CD4-positive, alpha-beta T cell treated with Interleukin-17A for 4 hours (primary cell): ENCODE results near the gene CTSA.
"Not testable (repeated sequence)": the region's sequence is repeated elsewhere in the genome, so short reads cannot be mapped to it uniquely, and the experiment has no call there.

Experiments used
- DNase-seq: peaks from one replicate; pipeline ENCODE4 v3.0.0-alpha.2; 2020; ENCODE audit warnings: mixed read lengths

Gene CTSA

DNA sequence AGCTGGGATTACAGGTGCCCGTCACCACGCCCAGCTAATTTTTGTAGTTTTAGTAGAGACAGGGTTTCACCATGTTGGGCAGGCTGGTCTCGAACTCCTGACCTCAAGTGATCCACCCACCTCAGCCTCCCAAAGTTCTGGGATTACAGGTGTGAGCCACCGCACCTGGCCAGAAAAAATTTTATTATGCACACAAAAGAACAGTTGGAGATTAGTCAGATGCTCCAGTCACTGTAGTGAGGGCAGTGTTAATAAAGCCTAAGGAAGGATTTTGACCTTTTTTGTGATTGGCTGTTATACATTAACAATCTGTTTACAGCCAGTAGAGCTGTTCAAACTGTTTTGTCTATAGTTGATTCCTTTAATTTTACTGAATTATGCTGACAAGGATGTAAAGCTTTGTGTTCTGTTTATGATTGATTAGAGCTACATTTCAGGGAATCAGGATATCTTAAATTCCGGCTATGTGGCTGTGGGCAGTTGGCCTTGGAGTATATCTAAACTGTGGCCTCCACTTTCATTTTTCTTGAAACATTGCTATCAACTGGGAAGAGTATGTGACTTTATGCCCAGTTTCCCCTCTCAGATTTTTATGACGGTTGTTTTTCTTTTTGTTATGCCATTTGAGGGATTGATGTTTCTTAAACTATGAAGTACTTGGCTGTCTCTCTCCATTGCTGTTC, 23.9 kb upstream of the CTSA start:
- DNase-seq, result no peak

DNA sequence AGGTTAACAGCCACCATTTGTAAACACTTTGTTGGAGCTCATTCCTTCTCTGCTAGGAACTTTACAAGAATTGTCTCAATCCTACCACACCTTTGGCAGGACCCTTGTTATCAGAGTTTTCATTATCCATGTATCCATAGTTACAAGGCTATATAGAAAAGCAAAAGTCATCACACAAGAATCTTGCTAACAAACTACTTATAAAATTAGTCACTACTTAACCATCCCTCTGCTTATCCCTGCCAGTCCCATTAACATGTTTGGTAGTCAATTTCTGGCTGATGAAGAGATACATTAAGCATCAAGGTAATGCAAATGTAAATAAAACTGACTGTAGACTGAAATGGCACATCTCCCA, 23.3 kb upstream of the CTSA start:
- DNase-seq, result no peak

DNA sequence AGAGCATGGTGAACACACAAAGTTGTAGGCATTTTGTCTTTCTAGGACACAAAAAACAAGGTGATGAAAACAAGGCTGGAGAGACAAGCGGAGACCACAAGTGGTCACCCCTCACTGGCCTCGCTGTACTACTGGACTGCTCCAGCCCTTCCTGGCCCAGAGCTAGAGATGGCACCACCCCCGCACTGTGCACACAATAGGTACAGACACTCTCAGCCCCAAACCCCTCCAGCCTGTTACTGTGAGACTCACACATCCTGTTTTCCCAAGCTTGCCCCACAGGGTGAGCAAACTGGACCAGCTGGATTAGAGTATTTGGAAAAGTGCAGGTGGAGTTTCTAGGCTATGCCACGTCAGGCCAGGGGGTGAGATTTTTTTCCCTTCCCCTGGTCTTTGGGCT, 18.5 kb upstream of the CTSA start:
- DNase-seq, result no peak

GRCh38 chr20:45873409-45874103, 17.6 kb upstream of the CTSA start:
- DNase-seq, result no peak

DNA sequence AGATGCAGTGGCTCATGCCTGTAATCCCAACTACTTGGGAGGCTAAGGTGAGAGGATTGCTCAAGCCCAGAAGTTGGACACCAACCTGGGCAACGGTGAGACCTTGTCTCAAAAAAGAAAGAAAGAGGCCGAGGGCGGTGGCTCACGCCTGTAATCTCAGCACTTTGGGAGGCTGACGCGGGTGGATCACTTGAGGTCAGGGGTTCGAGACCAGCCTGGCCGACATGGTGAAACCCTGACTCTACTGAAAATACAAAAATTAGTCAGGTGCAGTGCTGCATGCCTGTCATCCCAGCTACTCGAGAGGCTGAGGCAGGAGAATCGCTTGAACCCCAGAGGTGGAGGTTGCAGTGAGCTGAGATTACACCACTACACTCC, 17.0 kb upstream of the CTSA start:
- not testable (repeated sequence) for DNase-seq

DNA sequence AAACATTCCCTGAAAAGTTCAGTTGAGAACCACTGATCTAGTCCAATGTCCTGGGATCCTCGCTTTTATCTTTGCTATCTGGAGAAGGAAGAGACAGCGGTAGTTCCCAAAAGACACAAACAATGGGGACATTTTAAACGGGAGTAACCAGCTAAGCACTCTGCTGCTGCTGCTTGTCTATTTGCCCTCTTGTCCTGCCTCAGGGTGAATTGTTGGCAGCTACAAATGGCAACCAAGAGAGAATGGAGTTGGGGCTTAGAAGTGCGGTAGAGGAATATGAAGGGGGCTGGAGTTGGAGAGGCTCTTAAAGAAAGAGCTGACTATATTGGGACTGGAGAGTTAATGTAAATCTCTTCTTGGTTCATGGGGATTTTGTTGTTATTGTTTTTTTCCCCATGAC, 16.6 kb upstream of the CTSA start:
- DNase-seq, result no peak

DNA sequence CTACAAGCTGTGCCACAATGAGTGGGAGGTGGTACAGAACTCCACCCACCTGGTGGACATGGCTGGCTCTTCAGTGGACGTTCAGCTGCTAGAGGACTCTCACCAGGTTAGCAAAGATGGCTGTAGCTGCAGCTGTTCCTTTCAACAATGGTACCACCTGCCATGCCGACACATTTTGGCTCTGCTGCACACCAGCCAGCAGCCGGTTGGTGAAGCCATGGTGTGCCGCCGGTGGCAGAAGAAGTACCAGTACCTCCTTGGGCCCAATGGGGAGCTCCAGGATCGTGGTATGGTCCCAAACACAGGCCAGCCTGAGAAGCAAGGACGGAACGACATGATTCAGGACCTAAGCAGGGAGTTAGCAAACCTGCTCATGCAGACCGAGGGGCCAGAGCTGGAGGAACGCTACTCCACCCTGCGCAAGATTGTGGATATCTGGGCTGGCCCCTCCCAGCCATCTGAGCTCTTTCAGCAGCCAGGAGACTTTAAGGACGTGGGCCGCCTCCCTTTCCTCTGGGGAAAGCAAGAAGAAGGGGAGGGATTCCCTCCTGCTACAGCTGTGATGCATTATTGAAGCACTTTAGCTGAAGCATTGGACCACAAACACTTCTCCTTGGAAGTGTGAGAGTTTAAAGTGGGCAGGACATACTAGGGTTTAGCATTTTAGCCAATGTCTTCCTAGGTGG, 12.9 kb upstream of the CTSA start:
- no peak for DNase-seq

DNA sequence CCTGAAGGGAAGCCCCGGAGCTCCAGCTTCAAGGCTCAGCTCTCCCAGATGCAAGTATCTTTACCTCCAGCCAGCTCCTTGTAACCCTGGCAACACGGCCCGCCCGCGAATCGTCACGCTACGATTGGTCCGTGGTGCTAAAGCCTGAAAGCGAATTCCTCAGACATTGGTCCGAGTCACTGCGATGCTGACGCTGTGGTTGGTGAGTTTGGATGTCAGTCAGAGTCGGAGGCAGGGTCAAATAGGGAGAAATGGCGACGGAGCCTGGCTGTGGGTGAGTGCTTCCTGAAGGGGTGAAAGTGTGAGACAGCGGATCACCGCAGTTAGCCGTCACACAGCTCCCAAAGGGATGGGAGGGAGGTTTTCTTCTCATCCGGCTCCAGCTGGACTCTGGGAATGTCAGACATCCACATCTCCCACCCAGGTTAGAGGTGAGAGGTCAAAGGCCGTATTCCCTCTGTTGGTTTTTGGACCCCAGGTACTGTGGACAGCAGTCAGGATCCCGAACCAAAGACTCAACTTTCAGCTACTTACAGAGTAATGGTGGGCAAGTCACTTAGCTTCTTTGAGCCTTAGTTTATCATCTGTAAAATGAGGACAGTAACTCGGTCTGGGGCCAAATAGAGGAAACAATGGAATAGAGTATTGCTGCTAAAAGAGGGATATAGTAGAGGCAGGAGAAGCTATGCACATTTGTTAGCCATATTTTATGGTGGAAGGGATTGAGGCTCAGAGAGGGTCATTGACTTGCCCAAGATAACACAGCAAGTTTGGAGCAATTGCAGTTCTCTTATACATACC, 9.9 kb upstream of the CTSA start, which contains the start of gene ZSWIM1:
ZSWIM1 (plus strand) TSS at position 240 of the 801 bp plus-strand sequence. CDS start 1,366 bp downstream, outside the sequence.
- DNase-seq, result peak; percentile 99

DNA sequence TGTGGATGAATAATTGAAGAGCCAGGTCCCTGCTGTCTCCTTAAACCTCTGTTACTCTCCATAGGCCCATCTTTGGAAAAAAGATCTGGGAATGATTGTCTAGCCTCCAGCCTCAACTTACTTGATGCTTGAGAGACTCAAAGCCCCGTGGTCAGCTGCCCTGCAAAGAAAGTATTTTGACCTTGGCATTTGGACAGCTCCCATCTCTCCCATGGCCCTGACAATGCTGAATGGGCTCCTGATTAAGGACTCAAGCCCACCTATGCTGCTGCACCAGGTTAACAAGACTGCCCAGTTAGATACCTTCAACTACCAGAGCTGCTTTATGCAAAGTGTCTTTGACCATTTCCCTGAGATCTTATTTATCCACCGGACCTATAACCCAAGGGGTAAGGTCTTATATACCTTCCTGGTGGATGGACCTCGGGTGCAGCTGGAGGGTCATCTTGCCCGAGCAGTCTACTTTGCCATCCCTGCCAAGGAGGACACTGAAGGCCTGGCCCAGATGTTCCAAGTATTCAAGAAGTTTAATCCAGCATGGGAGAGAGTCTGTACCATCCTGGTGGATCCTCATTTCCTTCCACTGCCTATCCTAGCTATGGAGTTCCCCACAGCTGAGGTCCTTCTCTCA, 8.6 kb upstream of the CTSA start:
- DNase-seq, result no peak

- DNase-seq, result no peak
These were observed 8.1 kb upstream of the CTSA start for GRCh38 chr20:45883100-45883469.

GRCh38 chr20:45886590-45887345, 4.4 kb upstream of the CTSA start:
- no peak for DNase-seq

DNA sequence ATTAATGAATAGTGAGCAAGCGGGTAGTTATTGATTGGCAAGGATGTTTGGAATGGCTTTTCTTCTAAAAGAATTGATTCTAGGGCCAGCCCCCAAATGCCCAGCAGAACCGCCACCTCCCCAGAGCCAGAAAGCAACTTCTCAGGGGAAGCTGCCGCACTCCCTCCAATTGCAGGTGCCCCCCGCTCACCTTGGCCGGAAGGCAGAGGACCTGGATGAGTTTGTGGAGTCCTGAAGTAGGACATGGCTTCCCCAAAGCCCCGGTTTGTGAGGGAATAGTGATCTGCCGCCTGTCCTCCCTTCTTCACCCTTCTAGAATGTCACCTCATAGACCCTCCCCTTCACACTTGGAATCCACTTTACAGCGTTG, 3.8 kb upstream of the CTSA start, which contains the start of gene SPATA25:
SPATA25 (minus strand) TSS at position 277 of the 370 bp plus-strand sequence; CDS start at position 245, 32 bp downstream.
- DNase-seq, result no peak

GRCh38 chr20:45888681-45889080, 2.5 kb upstream of the CTSA start:
- no peak for DNase-seq

DNA sequence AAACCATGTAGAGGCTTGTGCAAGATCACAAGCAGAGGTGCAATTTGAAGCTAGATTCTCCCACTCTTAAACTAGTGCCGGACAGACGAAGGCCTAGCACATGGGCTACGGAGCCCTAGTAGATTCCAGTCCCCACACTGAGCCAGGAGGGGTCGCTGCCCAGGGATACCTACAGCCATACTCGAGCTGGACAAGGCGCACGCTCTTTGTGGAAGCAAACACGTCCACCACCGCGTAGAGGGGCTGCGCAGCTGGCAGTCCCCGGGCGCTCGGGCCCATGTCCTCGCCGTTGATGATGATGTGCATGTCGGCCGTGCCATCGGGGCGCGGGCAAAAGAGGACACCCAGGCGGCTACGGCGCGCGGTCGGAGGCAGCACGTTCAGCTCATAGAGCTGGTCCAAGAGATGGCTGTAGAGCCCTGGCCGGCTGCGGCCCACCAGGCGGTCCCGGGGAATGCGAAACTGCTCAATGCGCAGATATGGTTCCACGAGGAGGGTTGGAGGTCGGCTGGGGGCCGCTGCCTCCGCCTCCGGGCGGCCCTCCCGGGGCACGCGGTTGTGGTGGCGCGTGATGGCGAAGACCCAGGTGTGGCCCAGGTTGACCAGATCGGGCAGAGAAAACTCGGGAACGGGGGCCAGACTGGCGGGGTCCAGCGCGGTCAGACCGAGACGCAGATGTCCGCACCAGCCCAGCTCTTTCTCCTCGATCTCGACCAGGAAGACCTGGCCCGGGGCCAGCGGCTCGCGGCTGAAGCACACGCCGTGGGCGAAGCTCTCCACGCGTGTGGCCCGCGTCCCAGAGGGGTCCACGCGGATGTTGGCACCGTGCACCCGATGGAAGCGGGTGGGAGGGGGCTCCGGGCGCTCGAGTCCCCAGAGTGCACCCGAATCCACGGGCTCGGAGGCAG, 804 bp upstream of the CTSA start:
- peak; percentile 65 for DNase-seq

DNA sequence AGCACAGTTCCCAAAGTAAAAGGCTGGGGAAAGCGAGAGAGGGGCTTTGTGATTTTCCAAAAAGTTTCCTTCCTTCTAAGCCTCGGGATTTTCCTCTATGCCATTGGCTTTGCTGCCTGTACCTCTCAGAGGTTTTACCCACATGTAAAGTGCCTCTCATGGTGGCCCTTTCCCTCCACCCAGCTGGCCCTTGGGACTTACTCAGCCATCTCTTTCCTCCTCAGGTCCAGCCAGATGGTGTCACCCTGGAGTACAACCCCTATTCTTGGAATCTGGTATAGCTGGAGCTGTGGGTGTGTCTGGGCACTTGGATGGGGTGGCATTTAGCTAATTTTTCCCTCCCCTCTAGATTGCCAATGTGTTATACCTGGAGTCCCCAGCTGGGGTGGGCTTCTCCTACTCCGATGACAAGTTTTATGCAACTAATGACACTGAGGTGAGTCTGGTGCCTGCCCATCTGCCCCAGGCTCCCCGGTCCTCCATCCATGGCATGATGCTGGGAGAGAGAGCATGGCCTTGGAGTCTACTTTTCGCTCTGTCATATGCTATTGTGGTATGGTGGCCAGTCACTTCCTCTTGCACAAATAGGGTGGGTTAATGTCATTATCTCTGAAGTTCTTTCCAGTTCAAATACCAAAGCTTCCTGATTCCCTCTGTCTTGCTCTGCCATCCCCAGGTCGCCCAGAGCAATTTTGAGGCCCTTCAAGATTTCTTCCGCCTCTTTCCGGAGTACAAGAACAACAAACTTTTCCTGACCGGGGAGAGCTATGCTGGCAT, 1.1 kb downstream of the CTSA start:
- no peak for DNase-seq

DNA sequence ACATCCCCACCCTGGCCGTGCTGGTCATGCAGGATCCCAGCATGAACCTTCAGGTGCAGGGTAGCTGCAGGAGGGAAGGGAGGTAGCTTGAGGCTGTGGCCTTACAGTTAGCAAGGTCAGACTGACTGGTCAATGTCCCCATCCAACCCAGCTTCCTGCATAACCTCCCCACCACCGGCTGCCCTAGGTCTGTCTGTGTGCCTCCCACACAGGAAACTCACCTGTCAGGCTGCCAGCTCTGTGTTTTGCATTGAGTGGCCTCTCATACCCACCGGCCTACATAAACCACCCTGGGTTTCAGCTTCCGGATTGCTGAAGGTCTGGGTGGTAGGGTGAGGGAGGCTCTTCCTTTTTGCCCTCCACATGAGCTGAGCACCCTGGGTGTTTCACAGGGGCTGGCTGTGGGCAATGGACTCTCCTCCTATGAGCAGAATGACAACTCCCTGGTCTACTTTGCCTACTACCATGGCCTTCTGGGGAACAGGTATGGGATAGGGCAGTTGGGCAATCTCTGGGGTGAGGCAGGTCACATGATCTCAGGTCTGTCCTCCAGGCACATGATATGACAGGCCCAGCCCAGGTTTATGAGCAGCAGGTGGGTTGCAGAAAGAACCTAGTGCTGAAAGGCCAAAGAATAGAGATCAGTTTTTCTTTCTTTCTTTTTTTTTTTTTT, 1.8 kb downstream of the CTSA start:
- peak; percentile 46 for DNase-seq

GRCh38 chr20:45893831-45894230, 2.7 kb downstream of the CTSA start:
- DNase-seq, result no peak

DNA sequence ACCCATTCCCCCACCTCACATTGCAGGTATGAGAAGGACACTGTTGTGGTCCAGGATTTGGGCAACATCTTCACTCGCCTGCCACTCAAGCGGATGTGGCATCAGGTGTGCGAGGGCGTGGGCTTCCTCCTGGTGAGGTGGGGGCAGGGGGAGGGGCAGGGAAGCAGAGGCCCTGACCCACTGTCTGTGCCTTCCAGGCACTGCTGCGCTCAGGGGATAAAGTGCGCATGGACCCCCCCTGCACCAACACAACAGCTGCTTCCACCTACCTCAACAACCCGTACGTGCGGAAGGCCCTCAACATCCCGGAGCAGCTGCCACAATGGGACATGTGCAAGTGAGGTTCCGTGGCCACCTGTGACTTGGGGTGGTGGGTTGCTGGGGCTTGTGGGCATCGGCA, 3.7 kb downstream of the CTSA start:
- no peak for DNase-seq

GRCh38 chr20:45896641-45897161, 5.6 kb downstream of the CTSA start:
- no peak for DNase-seq
